PFSK-1 (cell line): ENCODE results near the gene DNAJB5.

Experiments
- FOXP2 ChIP-seq: optimal IDR thresholded peaks from 2 replicates; pipeline ENCODE3; 2011; ENCODE audit warnings: borderline replicate concordance, control low read depth, inconsistent platforms; ENCODE audit not compliant: insufficient read depth; ENCODE audit errors: extremely low read length, extremely low read depth
- POLR2AphosphoS5 ChIP-seq: IDR thresholded peaks from 2 replicates; pipeline ENCODE4 v1.6.1; 2012; ENCODE audit warnings: low read depth, mild to moderate bottlenecking, control low read depth, low read length, moderate library complexity
- SIN3A ChIP-seq: IDR thresholded peaks from 2 replicates; pipeline ENCODE4 v1.6.1; 2012; ENCODE audit warnings: mild to moderate bottlenecking, low read length, moderate library complexity, borderline replicate concordance; ENCODE audit not compliant: insufficient read depth
- TAF1 ChIP-seq: IDR thresholded peaks from 2 replicates; pipeline ENCODE4 v1.6.1; 2012; ENCODE audit warnings: low read length, control low read depth, borderline replicate concordance; ENCODE audit not compliant: insufficient read depth
- TF ChIP-seq, protein P1 (sequence below), 2 experiments: IDR thresholded peaks; 2 replicates each; pipeline versions ENCODE4 v1.6.1 to v1.8.0; 2011 to 2012; ENCODE audit warnings: low read depth in 2 of 2, low read length in 2 of 2, control low read depth in 1 of 2, inconsistent platforms in 1 of 2, mild to moderate bottlenecking in 1 of 2, moderate library complexity in 1 of 2; ENCODE audit not compliant: insufficient read depth in 1 of 2

The DNAJB5 gene

DNA sequence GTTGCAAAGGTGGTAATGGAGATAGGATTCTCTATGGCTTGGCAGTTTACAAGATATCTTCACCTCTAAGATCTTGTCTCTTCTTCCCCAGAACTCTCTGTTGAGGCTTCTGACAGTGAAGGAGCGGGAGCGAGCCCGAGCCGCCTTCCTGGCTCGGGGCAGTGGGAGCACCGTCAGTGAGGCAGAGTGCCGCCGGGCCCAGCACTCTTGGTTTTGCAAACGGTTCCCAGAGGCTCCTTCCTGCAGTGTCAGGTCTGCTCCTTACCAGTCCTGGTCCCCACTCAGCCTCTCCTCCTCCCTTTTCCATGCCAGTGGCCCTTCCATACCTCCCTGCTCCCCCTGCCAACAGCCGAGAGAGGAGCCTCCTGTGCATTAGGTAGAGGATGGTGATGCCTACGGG is 12.6 kb upstream of the DNAJB5 start:
- no peak for TF ChIP-seq POLR2AphosphoS5
- TF ChIP-seq SIN3A: no peak
- no peak for TF ChIP-seq FOXP2
- no peak for TF ChIP-seq TAF1
- TF ChIP-seq, protein P1, sequence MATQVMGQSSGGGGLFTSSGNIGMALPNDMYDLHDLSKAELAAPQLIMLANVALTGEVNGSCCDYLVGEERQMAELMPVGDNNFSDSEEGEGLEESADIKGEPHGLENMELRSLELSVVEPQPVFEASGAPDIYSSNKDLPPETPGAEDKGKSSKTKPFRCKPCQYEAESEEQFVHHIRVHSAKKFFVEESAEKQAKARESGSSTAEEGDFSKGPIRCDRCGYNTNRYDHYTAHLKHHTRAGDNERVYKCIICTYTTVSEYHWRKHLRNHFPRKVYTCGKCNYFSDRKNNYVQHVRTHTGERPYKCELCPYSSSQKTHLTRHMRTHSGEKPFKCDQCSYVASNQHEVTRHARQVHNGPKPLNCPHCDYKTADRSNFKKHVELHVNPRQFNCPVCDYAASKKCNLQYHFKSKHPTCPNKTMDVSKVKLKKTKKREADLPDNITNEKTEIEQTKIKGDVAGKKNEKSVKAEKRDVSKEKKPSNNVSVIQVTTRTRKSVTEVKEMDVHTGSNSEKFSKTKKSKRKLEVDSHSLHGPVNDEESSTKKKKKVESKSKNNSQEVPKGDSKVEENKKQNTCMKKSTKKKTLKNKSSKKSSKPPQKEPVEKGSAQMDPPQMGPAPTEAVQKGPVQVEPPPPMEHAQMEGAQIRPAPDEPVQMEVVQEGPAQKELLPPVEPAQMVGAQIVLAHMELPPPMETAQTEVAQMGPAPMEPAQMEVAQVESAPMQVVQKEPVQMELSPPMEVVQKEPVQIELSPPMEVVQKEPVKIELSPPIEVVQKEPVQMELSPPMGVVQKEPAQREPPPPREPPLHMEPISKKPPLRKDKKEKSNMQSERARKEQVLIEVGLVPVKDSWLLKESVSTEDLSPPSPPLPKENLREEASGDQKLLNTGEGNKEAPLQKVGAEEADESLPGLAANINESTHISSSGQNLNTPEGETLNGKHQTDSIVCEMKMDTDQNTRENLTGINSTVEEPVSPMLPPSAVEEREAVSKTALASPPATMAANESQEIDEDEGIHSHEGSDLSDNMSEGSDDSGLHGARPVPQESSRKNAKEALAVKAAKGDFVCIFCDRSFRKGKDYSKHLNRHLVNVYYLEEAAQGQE (IDR thresholded peaks at IDR 0.05; ENCODE audit: insufficient read depth in 1 of 2, low read depth in 2 of 2, low read length in 2 of 2): no peak

DNA sequence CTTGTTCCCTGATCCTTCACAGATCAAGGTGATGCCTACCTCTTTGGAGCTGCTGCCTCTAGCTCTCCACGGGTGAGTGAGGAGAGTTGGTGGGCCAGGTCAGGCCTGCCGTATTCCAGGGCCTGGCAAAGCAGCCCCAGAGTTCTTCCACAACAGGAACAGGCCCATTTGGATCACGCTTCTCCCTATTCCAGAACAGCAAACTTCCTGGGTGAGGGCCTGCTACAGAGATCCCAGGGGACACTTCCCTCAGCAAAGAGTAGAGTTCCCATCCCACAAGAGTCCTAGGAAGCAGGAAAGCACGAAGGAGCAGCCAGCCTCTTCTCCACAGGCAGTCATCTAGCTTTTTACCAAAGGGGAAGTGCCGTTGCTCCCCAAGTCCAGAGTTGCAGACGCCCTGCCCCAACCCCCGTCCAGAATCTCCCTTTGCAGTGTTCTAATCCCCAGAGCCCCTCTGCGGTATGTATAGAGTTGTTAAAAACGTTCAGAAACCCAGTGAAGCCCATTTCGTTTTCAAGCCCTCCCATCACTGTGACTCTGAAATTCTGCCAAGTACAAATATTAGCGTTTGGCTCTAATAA is 9.3 kb upstream of the DNAJB5 start:
- TF ChIP-seq SIN3A: no peak
- no peak for TF ChIP-seq FOXP2
- TF ChIP-seq, protein P1 (IDR thresholded peaks at IDR 0.05; ENCODE audit: insufficient read depth in 1 of 2, low read depth in 2 of 2, low read length in 2 of 2): no peak

DNA sequence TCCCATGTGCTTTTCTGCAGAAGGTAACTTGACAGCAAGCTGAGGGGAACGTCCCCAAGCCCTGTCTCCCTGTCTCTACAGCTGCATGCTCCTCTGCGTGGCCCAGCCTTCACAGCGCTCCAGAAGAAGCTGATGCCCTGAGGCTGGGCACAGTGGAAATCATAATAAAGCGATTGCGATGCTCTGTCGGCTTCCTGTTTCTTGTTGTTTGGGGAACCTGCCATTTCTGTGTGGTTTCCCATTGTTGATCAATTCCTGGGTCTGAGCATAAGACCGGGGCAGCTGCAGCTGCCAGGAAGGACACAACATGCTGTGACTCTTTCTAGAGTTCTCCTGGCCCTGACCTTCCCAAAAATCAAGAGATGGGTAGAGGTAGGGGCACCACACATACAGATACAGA is 7.2 kb upstream of the DNAJB5 start:
- TF ChIP-seq, protein P1 (IDR thresholded peaks at IDR 0.05; ENCODE audit: insufficient read depth in 1 of 2, low read depth in 2 of 2, low read length in 2 of 2): no peak
- no peak for TF ChIP-seq POLR2AphosphoS5
- no peak for TF ChIP-seq FOXP2
- no peak for TF ChIP-seq TAF1
- TF ChIP-seq SIN3A: no peak

DNA sequence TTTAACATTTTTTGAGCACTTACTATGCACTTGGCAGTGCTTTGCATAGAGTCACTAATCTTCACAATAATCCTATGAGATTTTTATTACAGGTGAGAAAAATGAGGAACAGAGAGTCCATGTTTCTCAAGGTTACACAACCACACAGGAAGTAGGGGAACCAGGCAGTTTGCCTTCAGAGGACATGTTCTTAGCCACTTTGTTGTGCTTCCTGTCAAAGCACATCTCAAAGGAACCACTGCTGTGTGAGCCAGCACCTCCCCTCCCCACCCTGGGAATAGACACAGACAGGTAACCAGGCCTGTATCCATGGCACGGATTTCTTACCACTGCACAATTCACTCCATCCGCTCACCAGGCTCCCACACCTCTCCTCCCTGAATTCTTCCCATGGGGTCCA is 6.3 kb upstream of the DNAJB5 start:
- TF ChIP-seq POLR2AphosphoS5 (no peak), FOXP2 (no peak), TAF1 (no peak), SIN3A (no peak)
- TF ChIP-seq, protein P1 (IDR thresholded peaks at IDR 0.05; ENCODE audit: insufficient read depth in 1 of 2, low read depth in 2 of 2, low read length in 2 of 2): no peak

DNA sequence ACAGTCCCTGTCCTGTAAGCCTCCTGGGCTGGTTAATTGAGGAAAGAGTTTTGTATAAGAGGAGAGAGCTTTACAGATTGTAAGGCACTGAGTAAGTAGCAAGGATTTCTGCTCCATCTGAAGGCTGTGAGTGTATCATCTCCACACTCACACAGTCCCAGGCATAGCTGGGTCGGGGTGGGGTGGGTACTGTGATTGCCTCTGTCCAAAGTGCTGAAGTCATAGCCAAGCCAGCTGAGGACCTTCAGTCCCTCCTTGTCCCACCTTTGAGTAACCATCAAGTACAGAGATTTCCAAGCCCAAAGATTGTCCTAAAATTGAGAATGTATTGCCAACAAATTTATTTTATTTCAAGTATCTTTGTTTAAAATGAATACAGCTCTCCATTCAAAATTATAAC is 5.5 kb upstream of the DNAJB5 start:
- TF ChIP-seq, protein P1 (IDR thresholded peaks at IDR 0.05; ENCODE audit: insufficient read depth in 1 of 2, low read depth in 2 of 2, low read length in 2 of 2): peak; percentile 89 to 95
- TF ChIP-seq TAF1: no peak
